ENCODE measurements around the gene CRYL1.

The CRYL1 gene

DNA sequence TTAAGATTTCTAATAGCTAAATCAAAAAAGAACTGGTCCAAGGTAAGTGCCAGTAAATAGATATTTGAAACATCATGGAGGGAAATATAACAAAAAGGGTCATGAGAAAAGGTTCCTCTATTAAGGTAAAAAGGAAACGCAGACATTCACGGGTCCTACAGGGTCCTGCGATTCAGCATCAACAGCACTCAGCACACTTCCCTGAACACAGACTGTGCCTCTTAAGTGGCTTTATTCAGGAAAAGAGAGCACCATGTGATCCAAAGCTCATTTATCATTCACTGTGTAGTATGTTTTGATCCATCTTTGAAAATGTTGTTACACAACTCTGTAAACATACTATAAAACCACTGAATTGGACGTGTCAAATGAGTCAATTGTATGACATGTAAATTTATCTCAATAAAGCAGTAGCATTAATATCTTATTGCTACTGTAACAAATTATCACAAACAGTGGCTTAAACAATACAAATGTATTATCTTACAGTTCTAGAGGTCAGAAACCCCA lies 33.7 kb downstream of the CRYL1 start:
- DNase-seq = no peak

DNA sequence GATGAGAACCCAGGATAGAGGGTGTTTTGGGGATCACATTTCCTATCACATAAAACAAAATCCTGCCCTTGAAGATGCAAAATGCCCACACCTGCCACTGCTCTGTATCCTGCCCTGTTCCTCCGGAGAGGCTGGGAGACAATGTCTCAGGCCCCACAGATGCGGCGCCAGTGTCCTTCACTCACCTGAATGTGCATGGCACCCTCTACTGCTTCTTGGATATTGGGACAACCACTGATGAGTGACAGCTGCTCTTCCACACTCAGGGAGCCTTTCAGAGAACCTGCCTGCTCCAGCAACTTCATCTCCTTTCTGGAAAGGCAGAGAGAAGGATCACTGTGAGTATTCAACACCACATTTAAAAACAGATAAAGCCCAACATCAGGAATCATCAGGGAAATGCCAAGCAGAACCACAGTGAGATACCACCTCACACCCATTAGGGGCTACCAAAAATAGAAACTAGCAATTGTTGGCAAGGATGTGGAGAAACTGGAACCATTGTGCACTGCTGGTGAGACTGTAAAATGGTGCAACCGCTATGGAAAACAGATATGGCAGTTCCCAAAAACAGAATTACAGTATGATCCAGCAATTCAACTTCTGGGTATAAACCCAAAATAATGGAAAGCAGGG lies 36.4 kb downstream of the CRYL1 start:
- peak; percentile 51 for DNase-seq

DNA sequence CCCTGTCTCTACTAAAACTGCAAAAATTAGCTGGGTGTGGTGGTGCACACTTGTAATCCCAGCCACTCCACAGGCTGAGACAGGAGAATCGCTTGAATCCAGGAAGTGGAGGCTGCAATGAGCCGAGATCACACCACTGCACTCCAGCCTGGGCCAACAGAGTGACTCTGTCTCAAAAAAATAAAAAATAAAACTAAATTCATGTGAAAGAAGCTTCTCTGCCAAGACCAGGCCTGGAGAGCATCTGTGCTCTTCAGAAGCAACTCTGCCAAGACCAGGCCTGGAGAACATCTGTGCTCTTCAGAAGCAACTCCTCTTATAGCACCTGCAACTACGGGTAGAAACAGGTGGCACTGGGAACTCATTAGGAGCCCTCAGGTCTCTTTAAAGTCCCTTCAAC lies 37.7 kb downstream of the CRYL1 start:
- peak; percentile 10 for DNase-seq

DNA sequence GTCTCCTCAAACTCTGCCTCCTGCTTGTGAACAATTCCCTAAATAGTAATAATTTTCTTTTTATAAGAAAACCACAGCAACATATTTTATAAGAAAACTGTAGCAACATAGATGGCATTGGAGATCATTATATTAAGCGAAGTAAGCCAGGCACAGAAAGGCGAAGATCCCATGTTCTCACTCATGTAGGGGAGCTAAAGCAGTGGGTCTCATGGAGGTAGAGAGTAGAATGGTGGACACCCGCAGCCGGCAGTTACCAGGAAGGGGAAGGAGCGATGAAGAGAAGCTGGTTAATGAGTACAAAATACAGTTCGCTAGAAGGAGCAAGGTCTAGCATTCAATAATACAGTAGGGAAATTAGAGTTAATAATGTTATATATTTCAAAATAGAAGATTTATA lies 42.9 kb downstream of the CRYL1 start:
- DNase-seq = no peak

DNA sequence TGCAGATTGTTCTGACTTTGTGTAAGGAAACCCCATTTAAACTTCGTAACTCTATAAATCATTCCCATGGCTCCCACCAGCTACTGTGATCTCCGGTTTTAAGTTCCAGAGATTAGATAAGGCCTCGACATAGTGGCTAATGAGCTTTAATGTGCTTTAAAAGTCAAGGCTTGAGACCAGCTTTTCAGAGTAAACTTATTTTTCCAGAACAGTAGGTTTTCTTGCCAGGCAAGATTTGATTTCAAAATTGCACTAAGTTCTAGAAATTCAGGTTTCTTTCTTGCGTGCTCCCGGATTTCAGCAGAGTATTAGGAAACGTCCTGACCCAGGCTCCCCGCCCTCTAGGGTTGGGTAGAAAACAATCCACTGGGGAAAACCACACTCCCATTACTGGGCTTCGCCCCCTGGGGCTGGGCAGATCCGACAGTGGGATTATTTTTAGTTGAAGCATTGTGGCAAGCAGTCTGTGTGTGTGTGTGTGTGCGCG lies 43.3 kb downstream of the CRYL1 start:
- DNase-seq = no peak

GRCh38 chr13:20477394-20477793 lies 48.3 kb downstream of the CRYL1 start:
- DNase-seq = no peak

- DNase-seq = no peak
These were observed 49.5 kb downstream of the CRYL1 start for GRCh38 chr13:20475927-20476691.

GRCh38 chr13:20474515-20474914 lies 51.1 kb downstream of the CRYL1 start:
- no peak for DNase-seq

GRCh38 chr13:20473888-20474287 lies 51.8 kb downstream of the CRYL1 start:
- no peak for DNase-seq

- no peak for DNase-seq
These were observed 52.5 kb downstream of the CRYL1 start for GRCh38 chr13:20473139-20473538.

DNA sequence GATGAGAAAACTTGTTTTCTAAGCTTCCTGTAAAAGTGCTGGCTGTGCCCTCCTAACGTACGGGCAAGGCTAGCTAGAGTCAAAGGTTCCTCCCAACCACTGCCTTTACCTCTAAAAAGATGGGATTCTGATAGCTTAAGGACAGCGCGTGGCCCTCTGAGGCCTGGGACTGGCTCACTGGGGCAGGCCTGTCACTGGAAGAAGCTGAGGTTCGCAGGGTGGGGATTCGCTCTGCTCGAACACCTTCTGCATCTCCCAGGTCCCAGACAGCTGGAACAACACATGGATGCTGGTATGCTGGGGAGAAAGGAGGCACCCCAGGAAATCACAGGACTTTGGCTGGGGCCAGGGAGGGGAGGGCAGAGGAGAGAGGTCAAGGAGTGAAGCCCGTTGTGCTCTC lies 53.1 kb downstream of the CRYL1 start:
- no peak for DNase-seq

DNA sequence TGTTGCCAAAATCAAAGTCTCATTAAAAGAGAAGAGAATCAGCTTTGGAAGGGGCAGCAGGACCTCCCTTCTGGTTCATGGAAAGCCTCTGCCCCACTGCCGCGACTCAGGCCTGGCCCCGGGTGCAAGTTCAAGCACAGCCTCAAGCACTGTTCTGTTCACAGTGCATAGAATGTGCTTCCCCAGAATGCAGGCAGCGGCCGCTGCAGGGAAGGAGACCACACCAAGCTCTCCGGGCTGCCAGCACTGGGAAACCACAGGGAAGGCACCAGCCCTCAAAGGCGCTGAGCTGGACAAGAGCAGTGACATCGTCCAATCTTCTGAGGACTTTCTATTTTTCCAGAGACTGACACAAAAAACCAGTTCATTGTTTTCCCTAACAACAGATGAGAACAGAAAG lies 55.5 kb downstream of the CRYL1 start:
- no peak for DNase-seq

GRCh38 chr13:20466371-20466770 lies 59.3 kb downstream of the CRYL1 start:
- no peak for DNase-seq

GRCh38 chr13:20465218-20465879 lies 60.3 kb downstream of the CRYL1 start:
- DNase-seq = no peak

GRCh38 chr13:20462921-20463320 lies 62.7 kb downstream of the CRYL1 start:
- no peak for DNase-seq

DNA sequence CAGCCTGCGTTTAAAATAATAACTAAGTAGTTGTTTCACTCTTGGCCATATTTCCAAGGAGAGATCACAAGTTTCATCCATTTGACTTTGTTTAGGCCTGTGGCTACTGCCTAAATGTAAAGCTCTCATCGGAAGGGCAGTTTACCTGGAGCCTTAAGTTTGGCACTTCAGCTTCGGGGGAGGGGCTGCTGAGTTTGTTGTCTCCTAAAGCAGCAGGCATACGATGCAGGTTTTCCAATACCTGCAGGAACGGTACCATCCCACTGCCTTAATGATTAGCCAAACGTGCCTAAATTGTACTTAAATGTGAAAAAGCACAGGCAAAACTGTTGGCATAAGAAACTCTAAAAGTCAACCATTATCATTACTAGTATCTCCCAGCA lies 63.1 kb downstream of the CRYL1 start:
- no peak for DNase-seq

DNA sequence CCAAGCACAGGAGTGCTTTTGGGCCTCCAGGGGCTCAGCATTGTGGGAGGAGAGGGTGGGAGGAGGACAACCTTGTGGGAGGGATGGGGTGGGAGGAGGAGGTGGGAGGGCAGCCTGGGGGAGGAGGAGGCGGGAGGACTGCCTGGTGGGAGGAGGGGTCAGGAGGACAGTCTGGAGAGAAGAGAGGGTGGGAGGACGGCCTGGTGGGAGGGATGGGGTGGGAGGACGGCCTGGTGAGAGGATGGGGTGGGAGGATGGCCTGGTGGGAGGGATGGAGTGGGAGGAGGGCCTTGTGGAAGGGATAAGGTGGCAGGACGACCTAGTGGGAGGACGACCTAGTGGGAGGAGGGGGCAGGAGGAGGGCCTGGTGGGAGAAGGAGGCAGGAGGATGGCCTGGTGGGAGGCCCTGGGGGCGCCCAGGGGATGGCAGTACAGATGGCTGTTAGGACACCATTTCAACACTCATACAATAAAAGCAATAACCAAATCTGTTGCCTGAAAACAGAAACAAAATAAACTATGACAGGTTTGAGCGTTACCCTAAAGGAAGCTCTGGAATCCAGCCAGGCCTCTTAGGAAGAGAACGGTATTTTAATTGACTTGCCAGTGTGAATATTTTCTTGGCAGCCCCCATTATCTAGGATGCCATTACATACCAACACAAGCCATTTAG lies 63.7 kb downstream of the CRYL1 start:
- DNase-seq = no peak

- no peak for DNase-seq
These were observed 64.2 kb downstream of the CRYL1 start for GRCh38 chr13:20461481-20461859.

DNA sequence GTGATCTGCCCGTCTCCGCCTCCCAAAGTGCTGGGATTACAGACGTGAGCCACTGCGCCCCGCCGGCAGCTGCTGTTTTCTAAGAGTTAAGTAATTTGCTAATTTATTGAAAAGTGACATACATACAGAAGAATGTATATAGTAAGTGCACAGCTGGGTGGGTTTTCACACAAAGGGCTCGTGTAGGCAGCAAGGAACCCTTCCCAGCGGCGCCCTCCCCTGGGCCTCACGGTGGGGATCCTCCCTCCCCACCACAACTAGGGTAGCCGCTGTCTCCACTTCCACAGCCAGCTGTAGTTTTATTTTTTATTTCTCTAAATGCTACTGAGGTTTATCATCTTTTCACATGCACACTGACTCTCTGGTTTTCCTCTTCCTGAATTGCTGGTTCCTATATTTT lies 64.9 kb downstream of the CRYL1 start:
- DNase-seq = no peak

DNA sequence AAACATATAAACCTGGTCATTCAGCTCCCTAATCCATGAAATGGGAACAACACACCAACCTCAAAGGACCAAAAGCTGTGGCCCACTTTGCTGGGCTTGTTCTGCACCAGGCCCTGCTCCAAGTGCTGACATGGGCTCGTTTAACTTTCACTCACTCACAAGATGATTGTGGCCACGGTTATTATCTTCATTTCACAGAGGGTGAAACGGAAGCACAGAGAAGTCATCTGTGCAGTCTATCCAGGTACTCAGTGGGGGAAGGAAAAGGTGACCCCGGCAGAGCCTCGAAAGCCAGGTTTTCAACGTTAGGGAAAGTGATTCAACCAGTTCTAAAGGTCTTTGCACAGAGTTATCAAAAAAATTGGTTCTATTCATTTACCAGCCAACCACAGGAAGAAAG lies 68.0 kb downstream of the CRYL1 start:
- no peak for DNase-seq

DNA sequence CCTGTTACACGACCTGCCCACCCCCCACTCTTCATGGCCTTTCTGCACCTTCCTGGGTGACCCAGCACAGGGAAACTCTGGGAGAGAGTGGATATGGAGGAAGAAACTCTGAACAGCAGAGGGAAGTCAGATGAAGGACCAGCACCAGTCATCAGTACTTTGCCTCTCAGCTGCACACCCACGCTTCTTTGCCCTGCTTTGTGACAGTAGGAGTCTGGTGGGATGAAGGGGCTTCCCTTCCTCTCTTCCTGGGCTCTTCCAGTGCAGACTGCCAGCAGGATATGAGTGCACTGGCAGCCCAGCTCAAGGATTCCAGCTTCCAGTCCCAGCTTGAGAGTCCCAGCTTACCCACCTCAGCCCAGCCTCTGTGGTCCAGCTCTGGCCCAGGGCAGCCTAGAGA lies 68.9 kb downstream of the CRYL1 start:
- no peak for DNase-seq

GRCh38 chr13:20451397-20451796 lies 74.3 kb downstream of the CRYL1 start:
- no peak for DNase-seq

GRCh38 chr13:20448470-20448869 lies 77.2 kb downstream of the CRYL1 start:
- DNase-seq = no peak
